ENCODE data around the gene SUSD1.
"Not testable (repeated sequence)": the region's sequence is repeated elsewhere in the genome, so short reads cannot be mapped to it uniquely, and the experiment has no call there.

Gene SUSD1

GRCh38 chr9:112094241-112094640 is 80.9 kb downstream of the SUSD1 start:
- DNase-seq: no peak

- DNase-seq: no peak
Measured at GRCh38 chr9:112093870-112094216, 81.3 kb downstream of the SUSD1 start.

GRCh38 chr9:112093147-112093869 is 81.8 kb downstream of the SUSD1 start:
- no peak for DNase-seq

- DNase-seq: no peak
Measured at GRCh38 chr9:112091810-112092209, 83.3 kb downstream of the SUSD1 start.

GRCh38 chr9:112087506-112087905 is 87.6 kb downstream of the SUSD1 start:
- DNase-seq: no peak

GRCh38 chr9:112086627-112087026 is 88.5 kb downstream of the SUSD1 start:
- no peak for DNase-seq

- DNase-seq: no peak
Measured at GRCh38 chr9:112084907-112085306, 90.2 kb downstream of the SUSD1 start.

GRCh38 chr9:112084334-112084733 is 90.8 kb downstream of the SUSD1 start:
- no peak for DNase-seq

- no peak for DNase-seq
Measured at GRCh38 chr9:112081918-112082729, 93.0 kb downstream of the SUSD1 start.

- no peak for DNase-seq
Measured at GRCh38 chr9:112080831-112081542, 94.1 kb downstream of the SUSD1 start.

- DNase-seq: no peak
Measured at GRCh38 chr9:112078432-112078831, 96.7 kb downstream of the SUSD1 start.

GRCh38 chr9:112076814-112077213 is 98.3 kb downstream of the SUSD1 start:
- DNase-seq: no peak

- no peak for DNase-seq
Measured at GRCh38 chr9:112075009-112075378, 100.1 kb downstream of the SUSD1 start.

- DNase-seq: peak; percentile 67
Measured at GRCh38 chr9:112074250-112075008, 100.7 kb downstream of the SUSD1 start.

- DNase-seq: not testable (repeated sequence)
Measured at GRCh38 chr9:112073639-112074173, 101.4 kb downstream of the SUSD1 start.

- no peak for DNase-seq
Measured at GRCh38 chr9:112072721-112073638, 102.1 kb downstream of the SUSD1 start.

- no peak for DNase-seq
Measured at GRCh38 chr9:112069318-112070169, 105.6 kb downstream of the SUSD1 start.

GRCh38 chr9:112065806-112066606 is 109.1 kb downstream of the SUSD1 start:
- DNase-seq: no peak

GRCh38 chr9:112064871-112065270 is 110.2 kb downstream of the SUSD1 start:
- no peak for DNase-seq

- no peak for DNase-seq
Measured at GRCh38 chr9:112063586-112063985, 111.5 kb downstream of the SUSD1 start.

Data from stimulated activated CD4-positive, alpha-beta T cell treated with anti-CD3 and anti-CD28 coated beads, Interleukin-4, amount 100 ng/mL, for 1 hour (primary cell).